ENCODE measurements around the gene TMEM131. TPM values are rescaled to one million over a fixed set of nuclear protein-coding genes. Genes with fewer than 3 reads are reported as not detected.
A peak's percentile ranks its signal among the peaks of the same experiment; 100 is the strongest.

TMEM131 gene
- total RNA-seq, 4 donors from 2014 or later, result 10.3 to 39.2 (median 20.0) TPM

- Histone ChIP-seq H3K27me3 (no peaks in the 10 kb centered on the region), H3K27ac (no peak overlapping the region), H3K9me3 (no peaks in the 10 kb centered on the region), H3K36me3 (no peaks in the 10 kb centered on the region), H3K4me3 (no peak overlapping the region), H3K4me1 (peaks cover 18 to 20% of the 10 kb centered on the region in 2 donors)
- DNase-seq (no peak), ATAC-seq (no peak)
- TF ChIP-seq CTCF (IDR thresholded peaks at IDR 0.05 in 4 of 5, conservative IDR thresholded peaks at IDR 0.05 in 1 of 5) (no peak), POLR2A (IDR thresholded peaks at IDR 0.05) (no peak)
- in situ Hi-C loops (cut with MboI; ENCODE audit: low sequenced_read_pairs in 4 of 4), result no loop called here
- intact Hi-C loops (cut with DNase I; ENCODE audit: low total_unique reads), result no loop called here
Measured at GRCh38 chr2:98028101-98028561, 32.4 kb upstream of the TMEM131 start.

GRCh38 chr2:98027538-98027937, 31.8 kb upstream of the TMEM131 start:
- Histone ChIP-seq H3K4me1 (peaks cover 18 to 20% of the 10 kb centered on the region in 2 donors), H3K27ac (no peak overlapping the region), H3K4me3 (no peak overlapping the region), H3K27me3 (no peaks in the 10 kb centered on the region), H3K36me3 (no peaks in the 10 kb centered on the region), H3K9me3 (no peaks in the 10 kb centered on the region)
- intact Hi-C loops (cut with DNase I; ENCODE audit: low total_unique reads) (no loop called here), in situ Hi-C loops (cut with MboI; ENCODE audit: low sequenced_read_pairs in 4 of 4) (no loop called here)
- TF ChIP-seq CTCF (IDR thresholded peaks at IDR 0.05 in 4 of 5, conservative IDR thresholded peaks at IDR 0.05 in 1 of 5), result no peak
- TF ChIP-seq POLR2A (IDR thresholded peaks at IDR 0.05), result no peak
- DNase-seq (no peak), ATAC-seq (no peak)

GRCh38 chr2:98026927-98027522, 31.3 kb upstream of the TMEM131 start:
- intact Hi-C loops (cut with DNase I; ENCODE audit: low total_unique reads), result no loop called here

GRCh38 chr2:98026292-98026691, 30.5 kb upstream of the TMEM131 start:
- Histone ChIP-seq H3K36me3 (no peaks in the 10 kb centered on the region), H3K9me3 (no peaks in the 10 kb centered on the region), H3K27ac (peak overlapping the region; percentile 10 to 57 (median 54)), H3K4me3 (peak overlapping the region in 3 of 4 donors; percentile 17 to 26 (median 21)), H3K4me1 (peaks cover 18 to 20% of the 10 kb centered on the region in 2 donors), H3K27me3 (no peaks in the 10 kb centered on the region)
- peak in 1 of 2 donors; percentile 60 for ATAC-seq
- no peak for DNase-seq
- in situ Hi-C loops (cut with MboI; ENCODE audit: low sequenced_read_pairs in 4 of 4), result no loop called here
- intact Hi-C loops (cut with DNase I; ENCODE audit: low total_unique reads), result no loop called here
- TF ChIP-seq CTCF (IDR thresholded peaks at IDR 0.05 in 4 of 5, conservative IDR thresholded peaks at IDR 0.05 in 1 of 5) (no peak), POLR2A (IDR thresholded peaks at IDR 0.05) (no peak)

More at GRCh38 chr2:98026927-98027522, 31.3 kb upstream of the TMEM131 start:
- Histone ChIP-seq H3K9me3 (no peaks in the 10 kb centered on the region), H3K36me3 (no peaks in the 10 kb centered on the region), H3K4me3 (peak overlapping the region in 1 of 4 donors; percentile 17), H3K4me1 (peaks cover 18 to 20% of the 10 kb centered on the region in 2 donors), H3K27me3 (no peaks in the 10 kb centered on the region), H3K27ac (peak overlapping the region in 3 of 4 donors; percentile 51 to 57 (median 56))
- TF ChIP-seq POLR2A (IDR thresholded peaks at IDR 0.05) (no peak), CTCF (IDR thresholded peaks at IDR 0.05 in 4 of 5, conservative IDR thresholded peaks at IDR 0.05 in 1 of 5) (no peak)
- peak in 1 of 2 donors; percentile 35 for ATAC-seq
- in situ Hi-C loops (cut with MboI; ENCODE audit: low sequenced_read_pairs in 4 of 4), result no loop called here
- DNase-seq, result no peak
